HG03460 (cell line): ENCODE data around the gene RABGGTA.

Experiments
- ATAC-seq: cut with Tn5 transposase; IDR thresholded peaks from one replicate; pipeline ENCODE4 v1.9.1; 2021; ENCODE audit not compliant: unreplicated experiment

RABGGTA gene

GRCh38 chr14:24271134-24271833, at the start of gene RABGGTA:
Gene RABGGTA, minus strand, starts transcription at chr14:24271597. Its CDS starts 482 bp downstream, at chr14:24271115.
- ATAC-seq, result peak; percentile 80

DNA sequence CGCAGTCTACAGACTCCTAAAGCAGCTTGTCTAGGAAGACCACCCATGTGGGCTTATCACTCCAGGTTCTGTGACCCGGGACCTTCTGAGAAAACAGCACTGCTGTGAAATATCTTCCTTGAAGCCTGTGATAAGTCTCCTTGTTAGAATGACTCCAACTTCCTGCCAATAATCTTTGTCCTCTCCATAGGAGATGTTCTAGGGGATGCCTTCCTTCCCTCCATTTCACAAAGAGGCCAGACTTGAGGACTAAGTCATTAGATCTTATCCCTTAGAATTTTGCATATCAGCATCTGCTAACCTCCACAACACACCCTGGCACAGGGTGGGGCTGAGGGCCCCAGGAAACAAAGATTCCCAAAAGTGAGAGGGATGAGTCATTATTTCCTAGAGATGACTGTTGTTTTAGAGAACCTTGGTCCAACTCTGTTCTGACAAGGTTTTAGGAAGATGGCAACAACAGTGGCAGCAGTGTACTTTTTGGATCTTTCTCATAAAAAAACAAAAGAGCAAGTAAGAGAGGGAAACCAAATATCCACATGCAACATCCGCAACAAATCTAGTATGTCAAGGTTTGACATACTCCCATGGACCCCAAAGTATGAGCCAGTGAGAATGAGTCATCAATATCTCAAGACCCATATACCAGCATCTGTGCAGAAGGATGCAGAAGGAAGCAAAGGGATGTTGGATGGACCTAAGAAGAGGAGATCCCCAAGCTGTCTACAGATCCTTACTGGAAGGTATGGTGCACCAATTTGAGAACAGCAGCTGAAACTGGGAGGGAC, 45.9 kb upstream of the RABGGTA start:
- ATAC-seq, result no peak

GRCh38 chr14:24316597-24316950, 45.2 kb upstream of the RABGGTA start:
- no peak for ATAC-seq

DNA sequence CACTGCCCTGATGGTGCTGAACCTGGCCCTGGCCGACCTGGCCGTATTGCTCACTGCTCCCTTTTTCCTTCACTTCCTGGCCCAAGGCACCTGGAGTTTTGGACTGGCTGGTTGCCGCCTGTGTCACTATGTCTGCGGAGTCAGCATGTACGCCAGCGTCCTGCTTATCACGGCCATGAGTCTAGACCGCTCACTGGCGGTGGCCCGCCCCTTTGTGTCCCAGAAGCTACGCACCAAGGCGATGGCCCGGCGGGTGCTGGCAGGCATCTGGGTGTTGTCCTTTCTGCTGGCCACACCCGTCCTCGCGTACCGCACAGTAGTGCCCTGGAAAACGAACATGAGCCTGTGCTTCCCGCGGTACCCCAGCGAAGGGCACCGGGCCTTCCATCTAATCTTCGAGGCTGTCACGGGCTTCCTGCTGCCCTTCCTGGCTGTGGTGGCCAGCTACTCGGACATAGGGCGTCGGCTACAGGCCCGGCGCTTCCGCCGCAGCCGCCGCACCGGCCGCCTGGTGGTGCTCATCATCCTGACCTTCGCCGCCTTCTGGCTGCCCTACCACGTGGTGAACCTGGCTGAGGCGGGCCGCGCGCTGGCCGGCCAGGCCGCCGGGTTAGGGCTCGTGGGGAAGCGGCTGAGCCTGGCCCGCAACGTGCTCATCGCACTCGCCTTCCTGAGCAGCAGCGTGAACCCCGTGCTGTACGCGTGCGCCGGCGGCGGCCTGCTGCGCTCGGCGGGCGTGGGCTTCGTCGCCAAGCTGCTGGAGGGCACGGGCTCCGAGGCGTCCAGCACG, 44.6 kb upstream of the RABGGTA start:
- no peak for ATAC-seq

DNA sequence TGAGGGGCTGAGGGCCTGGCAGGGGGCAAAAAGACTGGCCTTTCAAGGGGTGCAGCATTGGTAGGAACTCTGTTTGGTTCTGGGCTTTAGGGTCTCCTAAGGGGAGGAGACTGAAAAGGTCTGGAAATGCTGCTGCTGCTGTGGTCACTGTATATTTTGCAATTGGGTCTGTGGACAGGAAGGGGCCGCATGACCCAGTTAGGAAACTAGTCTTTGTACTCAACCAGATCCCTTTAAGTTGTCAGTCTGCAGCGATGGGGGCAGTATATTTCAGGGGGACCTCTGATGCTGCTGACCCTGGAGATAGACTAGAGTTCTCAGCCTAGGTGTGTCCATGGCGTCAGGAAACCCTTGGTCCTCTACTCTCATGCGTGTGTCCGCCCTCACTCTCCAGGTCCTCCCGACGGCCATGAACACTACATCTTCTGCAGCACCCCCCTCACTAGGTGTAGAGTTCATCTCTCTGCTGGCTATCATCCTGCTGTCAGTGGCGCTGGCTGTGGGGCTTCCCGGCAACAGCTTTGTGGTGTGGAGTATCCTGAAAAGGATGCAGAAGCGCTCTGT, 43.9 kb upstream of the RABGGTA start:
- no peak for ATAC-seq

DNA sequence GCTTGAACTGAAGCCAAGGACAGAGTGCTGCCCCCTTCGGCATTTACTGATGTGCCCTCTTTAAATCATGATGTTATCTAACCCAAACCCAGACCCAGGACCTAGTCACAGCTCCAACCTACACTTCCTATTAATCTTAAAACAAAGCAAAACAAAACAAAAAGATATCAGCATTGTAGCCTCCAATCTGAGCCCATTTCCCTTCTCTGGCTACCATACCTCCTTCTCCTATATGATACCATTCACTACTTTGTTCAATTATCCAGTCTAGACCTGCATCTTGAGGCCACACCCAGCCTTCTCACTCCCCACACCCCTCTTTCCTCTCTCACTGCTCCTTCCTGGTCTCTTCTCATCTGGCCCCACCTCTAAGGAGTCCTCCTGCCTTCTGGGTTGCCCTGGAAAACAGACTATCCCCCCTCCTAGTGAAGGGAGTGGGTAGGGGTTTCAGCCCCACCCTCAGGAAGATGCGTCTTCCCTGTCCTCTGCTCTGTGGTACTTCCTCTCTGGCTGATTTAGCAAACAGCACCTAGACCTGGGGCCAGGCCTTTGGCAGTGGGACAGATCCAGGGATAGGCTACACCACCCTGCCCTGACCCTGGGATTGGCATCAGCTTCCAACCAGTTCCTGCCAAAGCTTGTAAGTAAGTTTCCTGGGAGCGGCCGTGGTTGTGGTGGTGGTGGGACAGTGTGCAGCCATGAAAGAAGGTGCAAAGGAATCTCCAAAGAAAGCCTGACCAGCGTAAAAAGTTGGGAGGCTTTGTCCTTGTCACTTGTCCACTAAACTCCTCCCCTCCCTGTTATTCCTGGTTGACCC, 43.2 kb upstream of the RABGGTA start:
- no peak for ATAC-seq

DNA sequence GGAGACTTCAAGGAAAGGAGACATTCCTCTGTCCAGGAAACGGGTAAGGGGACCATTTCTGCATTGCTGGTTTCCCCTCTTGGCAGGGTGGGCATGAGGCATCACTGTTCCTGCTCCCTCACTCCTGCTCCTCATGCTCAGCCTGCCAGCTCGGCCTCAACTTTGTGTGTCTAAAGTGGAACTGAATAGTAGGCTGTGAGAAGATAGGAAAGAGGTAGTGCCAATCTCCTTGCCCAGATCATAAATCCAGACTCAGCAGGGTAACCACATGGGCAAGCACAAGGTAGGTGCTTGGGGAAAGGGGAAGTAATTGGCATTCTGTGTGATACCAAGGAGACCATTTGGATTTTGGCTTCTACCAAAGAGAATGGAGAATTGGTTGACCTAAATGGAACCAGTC, 42.5 kb upstream of the RABGGTA start:
- ATAC-seq, result no peak

GRCh38 chr14:24312736-24313507, 41.5 kb upstream of the RABGGTA start:
- no peak for ATAC-seq

DNA sequence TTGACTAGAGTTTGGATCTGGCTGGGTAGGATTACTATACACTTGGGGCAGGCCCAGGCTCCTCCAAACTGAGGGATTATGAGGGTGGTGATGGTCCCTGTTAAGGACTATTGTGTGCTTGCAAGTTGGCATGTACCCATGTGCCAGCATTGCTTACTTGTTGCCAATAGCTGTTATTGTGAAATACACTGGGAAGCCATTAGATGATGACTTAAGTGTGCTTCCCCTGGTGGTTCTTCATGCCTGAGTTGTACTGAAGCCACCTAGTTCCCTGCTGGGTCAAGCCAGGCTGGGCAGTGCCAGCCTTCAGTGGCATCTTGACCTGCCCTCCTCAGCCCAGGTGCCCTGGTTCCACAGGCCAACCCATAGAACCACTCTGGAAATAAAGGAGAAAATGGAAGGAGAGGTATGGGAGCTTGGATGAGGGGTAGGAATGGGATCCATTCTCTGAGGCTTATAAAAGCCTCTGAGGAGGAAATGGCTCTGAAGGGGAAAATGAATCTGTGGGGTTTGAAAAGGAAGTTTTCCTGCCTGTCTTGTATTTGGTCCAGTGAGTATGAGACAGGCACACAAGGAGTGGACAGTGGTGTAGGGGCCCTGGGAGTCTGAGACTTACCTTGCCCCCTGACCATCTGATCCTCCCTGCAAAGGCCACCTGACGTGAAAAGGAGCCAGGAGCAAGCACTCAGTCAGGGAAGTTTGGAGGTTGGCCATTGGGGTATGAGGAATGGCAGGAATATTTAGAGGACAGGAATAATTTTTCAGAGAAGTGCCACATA, 40.6 kb upstream of the RABGGTA start:
- ATAC-seq, result no peak

DNA sequence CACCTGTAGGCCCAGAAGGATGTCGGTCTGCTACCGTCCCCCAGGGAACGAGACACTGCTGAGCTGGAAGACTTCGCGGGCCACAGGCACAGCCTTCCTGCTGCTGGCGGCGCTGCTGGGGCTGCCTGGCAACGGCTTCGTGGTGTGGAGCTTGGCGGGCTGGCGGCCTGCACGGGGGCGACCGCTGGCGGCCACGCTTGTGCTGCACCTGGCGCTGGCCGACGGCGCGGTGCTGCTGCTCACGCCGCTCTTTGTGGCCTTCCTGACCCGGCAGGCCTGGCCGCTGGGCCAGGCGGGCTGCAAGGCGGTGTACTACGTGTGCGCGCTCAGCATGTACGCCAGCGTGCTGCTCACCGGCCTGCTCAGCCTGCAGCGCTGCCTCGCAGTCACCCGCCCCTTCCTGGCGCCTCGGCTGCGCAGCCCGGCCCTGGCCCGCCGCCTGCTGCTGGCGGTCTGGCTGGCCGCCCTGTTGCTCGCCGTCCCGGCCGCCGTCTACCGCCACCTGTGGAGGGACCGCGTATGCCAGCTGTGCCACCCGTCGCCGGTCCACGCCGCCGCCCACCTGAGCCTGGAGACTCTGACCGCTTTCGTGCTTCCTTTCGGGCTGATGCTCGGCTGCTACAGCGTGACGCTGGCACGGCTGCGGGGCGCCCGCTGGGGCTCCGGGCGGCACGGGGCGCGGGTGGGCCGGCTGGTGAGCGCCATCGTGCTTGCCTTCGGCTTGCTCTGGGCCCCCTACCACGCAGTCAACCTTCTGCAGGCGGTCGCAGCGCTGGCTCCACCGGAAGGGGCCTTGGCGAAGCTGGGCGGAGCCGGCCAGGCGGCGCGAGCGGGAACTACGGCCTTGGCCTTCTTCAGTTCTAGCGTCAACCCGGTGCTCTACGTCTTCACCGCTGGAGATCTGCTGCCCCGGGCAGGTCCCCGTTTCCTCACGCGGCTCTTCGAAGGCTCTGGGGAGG, 39.5 kb upstream of the RABGGTA start, which contains the start of gene LTB4R:
LTB4R (plus strand) TSS at position 857 of the 959 bp plus-strand sequence. CDS start 4,150 bp downstream, outside the sequence.
- ATAC-seq, result peak; percentile 54

GRCh38 chr14:24310265-24310645, 38.9 kb upstream of the RABGGTA start:
- no peak for ATAC-seq

DNA sequence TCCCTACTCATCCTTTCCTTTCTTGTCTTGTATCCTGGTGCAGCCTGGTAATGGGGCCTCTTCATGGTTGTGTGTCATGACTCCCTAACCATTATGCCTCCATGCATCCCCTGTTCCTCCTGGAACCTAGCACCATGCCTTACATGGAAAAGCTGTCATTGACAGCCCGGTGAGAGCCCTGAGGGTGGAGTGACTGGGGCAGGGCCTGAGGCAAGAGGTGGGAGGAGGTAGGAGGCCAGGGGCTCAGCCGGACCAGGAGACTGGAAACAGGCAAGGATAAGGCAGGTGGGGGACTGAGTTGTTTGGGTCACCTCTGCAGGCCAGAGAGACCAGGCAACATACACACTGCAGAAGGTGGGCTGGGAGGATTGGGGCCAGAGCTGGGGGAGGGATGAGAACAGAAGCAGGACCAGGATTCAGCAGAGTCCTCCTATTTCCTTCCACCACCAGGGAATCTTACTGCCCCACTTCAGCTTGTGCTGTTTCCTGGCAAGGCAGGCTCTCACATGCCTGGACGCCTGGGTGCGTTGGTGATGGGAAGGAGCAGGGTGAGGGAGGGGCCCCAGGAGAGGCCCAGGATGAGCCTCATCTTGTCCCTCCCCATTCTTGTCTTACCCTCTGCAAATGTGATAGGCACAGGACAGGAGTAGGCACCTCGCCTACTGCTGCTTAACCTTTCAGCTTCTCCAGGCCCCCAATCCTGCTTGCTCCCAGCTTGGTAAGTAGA, 38.3 kb upstream of the RABGGTA start, which contains the start of gene LTB4R2:
LTB4R2 (plus strand) TSS at position 603 of the 727 bp plus-strand sequence. CDS start 525 bp downstream, outside the sequence.
- no peak for ATAC-seq

DNA sequence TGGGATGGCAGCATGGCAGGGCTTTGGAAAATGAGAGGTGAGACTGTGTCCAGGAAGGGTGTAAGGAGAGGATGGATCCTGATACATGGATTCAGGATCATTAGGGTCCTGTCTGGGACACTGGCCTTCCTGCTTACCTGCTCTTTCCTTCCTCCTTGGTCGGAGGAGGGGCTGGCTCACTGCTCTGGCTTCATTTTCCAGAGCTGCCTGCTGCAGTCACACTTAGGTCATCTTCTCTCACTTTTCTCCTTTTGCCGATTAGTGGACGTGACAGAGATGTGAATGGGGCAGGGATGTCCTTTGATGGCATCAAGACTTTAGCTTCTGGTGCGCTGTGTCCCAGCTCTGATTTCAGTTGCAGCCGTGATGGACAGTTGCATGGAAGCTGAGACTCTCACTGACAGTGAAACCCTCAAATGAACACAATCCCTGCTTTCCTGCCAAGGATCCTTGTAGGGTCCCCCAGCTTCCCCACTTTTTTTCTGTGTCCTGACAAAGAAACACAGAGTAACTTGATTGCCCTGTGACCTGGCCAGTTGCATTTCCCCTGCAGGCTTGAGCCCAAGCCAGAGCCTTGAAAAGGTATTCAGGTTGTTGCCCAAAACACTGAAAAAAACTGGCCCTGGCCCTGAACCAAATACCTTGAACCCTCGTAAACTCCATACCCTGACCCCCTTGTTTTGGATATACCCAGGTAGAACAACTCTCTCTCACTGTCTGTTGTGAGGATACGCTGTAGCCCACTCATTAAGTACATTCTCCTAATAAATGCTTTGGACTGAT, 37.1 kb upstream of the RABGGTA start:
- ATAC-seq, result no peak

GRCh38 chr14:24307575-24308341, 36.4 kb upstream of the RABGGTA start, which contains the start of gene CIDEB:
Gene CIDEB, minus strand, starts transcription at chr14:24307977. Its CDS starts 119 bp downstream, at chr14:24307858.
- no peak for ATAC-seq

GRCh38 chr14:24307156-24307574, 35.8 kb upstream of the RABGGTA start:
- ATAC-seq, result no peak
